ENCODE results near the gene TRIM14. TPM values are rescaled to one million over a fixed set of nuclear protein-coding genes. Genes with fewer than 3 reads are reported as not detected.

The TRIM14 gene
- total and polyA plus RNA-seq, 2 donors from 2014 or later, result 11.3 to 26.3 TPM

GRCh38 chr9:98107926-98108325 is 11.1 kb downstream of the TRIM14 start:
- FAIRE-seq, result no peak

GRCh38 chr9:98105006-98105405 is 14.0 kb downstream of the TRIM14 start:
- no peak overlapping the region for H3K9ac ChIP-seq (ENCODE audit: low read length in 3 of 3)
- DNase-seq (peak in 1 of 5 donors; percentile 51), FAIRE-seq (no peak)
- H3K27me3 ChIP-seq (ENCODE audit: control insufficient read depth, insufficient read depth, low read length), result no peaks in the 10 kb centered on the region
- intact Hi-C loops (cut with DNase I), result no loop called here
- H3K4me1 ChIP-seq (ENCODE audit: control insufficient read depth in 2 of 3, insufficient read depth in 2 of 3, low read depth in 1 of 3, low read length in 3 of 3), result peaks cover 0 to 2% (median 0%) of the 10 kb centered on the region in 3 donors
- no peak overlapping the region for H3K4me3 ChIP-seq (ENCODE audit: low read length in 3 of 3)
- H3K36me3 ChIP-seq (ENCODE audit: control insufficient read depth in 2 of 3, insufficient read depth in 3 of 3, low read length in 3 of 3), result no peaks in the 10 kb centered on the region
- no peak overlapping the region for H3K27ac ChIP-seq (ENCODE audit: low read depth in 2 of 2, low read length in 2 of 2)
- TF ChIP-seq CTCF (IDR thresholded peaks at IDR 0.05; ENCODE audit: borderline replicate concordance, extremely low read depth, insufficient read depth), result no peak
- no peaks in the 10 kb centered on the region for H3K9me3 ChIP-seq (ENCODE audit: control insufficient read depth in 2 of 3, insufficient read depth in 1 of 3, low read length in 3 of 3)

More at GRCh38 chr9:98107926-98108325, 11.1 kb downstream of the TRIM14 start:
- intact Hi-C loops (cut with DNase I), result no loop called here
- Histone ChIP-seq H3K4me1 (ENCODE audit: control insufficient read depth in 2 of 3, insufficient read depth in 2 of 3, low read depth in 1 of 3, low read length in 3 of 3) (peaks cover 0 to 2% (median 0%) of the 10 kb centered on the region in 3 donors), H3K27me3 (ENCODE audit: control insufficient read depth, insufficient read depth, low read length) (no peaks in the 10 kb centered on the region), H3K36me3 (ENCODE audit: control insufficient read depth in 2 of 3, insufficient read depth in 3 of 3, low read length in 3 of 3) (no peaks in the 10 kb centered on the region), H3K27ac (ENCODE audit: low read depth in 2 of 2, low read length in 2 of 2) (no peak overlapping the region), H3K9me3 (ENCODE audit: control insufficient read depth in 2 of 3, insufficient read depth in 1 of 3, low read length in 3 of 3) (no peaks in the 10 kb centered on the region), H3K4me3 (ENCODE audit: low read length in 3 of 3) (no peak overlapping the region), H3K9ac (ENCODE audit: low read length in 3 of 3) (no peak overlapping the region)
- DNase-seq, result no peak
- no peak for TF ChIP-seq CTCF (IDR thresholded peaks at IDR 0.05; ENCODE audit: borderline replicate concordance, extremely low read depth, insufficient read depth)

GRCh38 chr9:98104445-98104881 is 14.6 kb downstream of the TRIM14 start:
- FAIRE-seq, result no peak
- peak in 1 of 5 donors; percentile 27 for DNase-seq
- intact Hi-C loops (cut with DNase I), result no loop called here

More at GRCh38 chr9:98104445-98104881, 14.6 kb downstream of the TRIM14 start:
- no peak for TF ChIP-seq CTCF (IDR thresholded peaks at IDR 0.05; ENCODE audit: borderline replicate concordance, extremely low read depth, insufficient read depth)
- peaks cover 0 to 2% (median 0%) of the 10 kb centered on the region in 3 donors for H3K4me1 ChIP-seq (ENCODE audit: control insufficient read depth in 2 of 3, insufficient read depth in 2 of 3, low read depth in 1 of 3, low read length in 3 of 3)
- no peak overlapping the region for H3K27ac ChIP-seq (ENCODE audit: low read depth in 2 of 2, low read length in 2 of 2)
- no peak overlapping the region for H3K4me3 ChIP-seq (ENCODE audit: low read length in 3 of 3)
- no peaks in the 10 kb centered on the region for H3K9me3 ChIP-seq (ENCODE audit: control insufficient read depth in 2 of 3, insufficient read depth in 1 of 3, low read length in 3 of 3)
- no peaks in the 10 kb centered on the region for H3K27me3 ChIP-seq (ENCODE audit: control insufficient read depth, insufficient read depth, low read length)
- no peak overlapping the region for H3K9ac ChIP-seq (ENCODE audit: low read length in 3 of 3)
- H3K36me3 ChIP-seq (ENCODE audit: control insufficient read depth in 2 of 3, insufficient read depth in 3 of 3, low read length in 3 of 3), result no peaks in the 10 kb centered on the region

Measured in kidney (tissue), 14 donors.